HG03135 (cell line): ENCODE measurements around the gene ARHGAP32.
"Not testable (repeated sequence)": the region's sequence is repeated elsewhere in the genome, so short reads cannot be mapped to it uniquely, and the experiment has no call there.

Experiments
- ATAC-seq: cut with Tn5 transposase; IDR thresholded peaks from one replicate; pipeline ENCODE4 v1.9.1; 2021; ENCODE audit warnings: mild to moderate bottlenecking, moderate library complexity; ENCODE audit not compliant: unreplicated experiment

Gene ARHGAP32

DNA sequence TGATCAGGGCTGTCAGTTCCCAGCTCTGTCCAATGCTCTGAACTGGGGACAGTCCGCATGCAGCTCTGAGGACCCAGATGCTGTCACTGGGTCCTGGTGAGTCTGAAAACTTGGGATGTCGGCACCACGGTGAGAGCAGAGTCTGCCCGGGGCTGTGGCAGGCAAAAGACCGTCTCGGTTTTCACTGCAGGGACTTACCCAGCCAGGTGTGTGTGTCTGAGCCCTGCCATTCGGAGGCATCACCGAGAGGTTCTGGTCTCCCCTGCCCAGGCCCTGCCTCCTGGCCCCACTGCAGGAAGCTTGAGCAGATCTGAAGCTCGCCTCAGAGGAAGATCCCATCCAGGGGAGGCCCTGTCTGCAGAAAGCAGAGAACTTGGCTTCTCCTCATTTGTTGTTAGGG lies 254.6 kb downstream of the ARHGAP32 start:
- ATAC-seq: no peak

DNA sequence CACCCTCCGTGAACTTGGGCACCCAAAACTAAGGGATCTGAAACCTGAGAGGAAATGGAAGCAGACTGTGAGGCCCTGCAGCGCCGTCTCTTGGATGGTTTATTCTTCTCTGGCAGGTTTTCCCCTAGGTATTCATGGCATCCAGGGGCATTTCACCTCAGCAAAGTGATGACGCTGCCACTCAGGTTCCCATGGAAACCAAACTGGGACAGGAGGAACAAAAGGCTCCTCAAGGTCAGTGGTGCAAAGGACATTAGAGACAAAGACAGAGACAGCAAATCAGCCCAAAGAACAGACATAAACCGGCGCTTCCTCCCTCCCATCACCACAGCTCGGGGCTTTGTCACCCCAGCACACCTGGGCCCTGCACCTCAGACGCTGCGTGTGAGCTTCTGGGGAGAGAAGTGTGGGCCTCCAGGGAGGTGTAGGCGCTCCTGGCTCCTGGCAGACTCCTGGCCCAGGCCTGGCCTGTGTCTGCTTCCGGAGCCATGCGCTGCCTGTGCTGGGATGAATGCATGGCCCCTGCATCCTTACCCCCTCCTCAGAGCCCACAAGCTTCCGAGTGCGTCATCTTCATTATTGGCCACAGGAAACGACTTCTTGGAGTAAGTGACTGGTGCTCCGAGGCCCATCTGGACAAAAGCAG lies 255.4 kb downstream of the ARHGAP32 start:
- ATAC-seq: no peak

DNA sequence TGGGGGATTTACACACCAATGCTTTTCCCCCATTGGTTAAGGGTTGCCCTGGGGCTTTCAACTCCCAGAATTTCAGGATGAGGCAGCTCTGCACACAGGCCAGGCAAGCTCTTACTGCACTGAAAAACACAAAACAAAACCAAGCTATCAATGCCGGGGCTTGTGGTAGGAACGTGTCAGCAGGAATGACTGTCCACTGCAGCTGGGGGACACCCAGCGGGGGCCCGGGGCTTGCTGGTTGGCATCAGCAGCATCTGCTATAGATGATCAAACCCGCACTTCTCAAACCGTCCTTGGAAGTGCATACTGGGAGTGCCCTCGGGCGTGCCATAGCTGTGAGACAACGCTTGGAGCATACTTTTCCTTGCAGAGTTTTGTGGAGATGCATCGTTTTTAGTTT lies 257.2 kb downstream of the ARHGAP32 start:
- ATAC-seq: no peak

GRCh38 chr11:128934351-128934750 lies 257.8 kb downstream of the ARHGAP32 start:
- no peak for ATAC-seq

DNA sequence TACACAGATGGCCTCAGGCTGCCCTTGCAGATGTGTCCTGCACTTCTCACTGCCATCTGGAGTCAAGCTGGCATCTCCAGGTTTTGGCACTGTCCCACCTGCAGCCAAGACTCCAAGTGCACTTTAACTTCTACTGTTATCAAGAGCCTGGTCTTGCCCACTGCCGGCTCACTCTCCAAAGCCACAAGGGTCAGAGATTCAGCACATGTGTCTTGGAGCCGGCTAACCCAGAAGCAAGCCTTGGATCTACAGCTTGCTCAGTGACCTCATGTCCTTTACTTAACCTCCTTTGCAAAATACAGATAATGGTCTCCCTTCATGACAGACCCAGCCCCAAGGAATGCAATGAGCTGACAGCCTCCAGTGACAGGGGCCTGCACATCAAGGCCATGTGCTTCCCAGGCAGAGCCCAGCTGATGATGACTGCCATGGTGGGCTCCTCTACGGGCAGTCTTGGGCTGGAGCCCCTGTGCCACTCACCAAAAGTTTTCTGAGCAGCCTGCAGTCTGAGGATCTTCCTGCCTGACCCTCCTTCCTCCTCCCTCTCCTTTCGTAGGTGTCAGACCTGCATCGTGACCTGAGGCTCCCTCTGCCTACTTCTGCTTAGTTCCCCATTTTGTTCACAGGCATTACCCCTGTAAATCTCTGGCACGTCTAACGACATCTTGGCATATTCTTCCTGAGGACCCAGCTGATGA lies 258.5 kb downstream of the ARHGAP32 start:
- no peak for ATAC-seq

- no peak for ATAC-seq
Observed at GRCh38 chr11:128931668-128932067, 260.5 kb downstream of the ARHGAP32 start.

DNA sequence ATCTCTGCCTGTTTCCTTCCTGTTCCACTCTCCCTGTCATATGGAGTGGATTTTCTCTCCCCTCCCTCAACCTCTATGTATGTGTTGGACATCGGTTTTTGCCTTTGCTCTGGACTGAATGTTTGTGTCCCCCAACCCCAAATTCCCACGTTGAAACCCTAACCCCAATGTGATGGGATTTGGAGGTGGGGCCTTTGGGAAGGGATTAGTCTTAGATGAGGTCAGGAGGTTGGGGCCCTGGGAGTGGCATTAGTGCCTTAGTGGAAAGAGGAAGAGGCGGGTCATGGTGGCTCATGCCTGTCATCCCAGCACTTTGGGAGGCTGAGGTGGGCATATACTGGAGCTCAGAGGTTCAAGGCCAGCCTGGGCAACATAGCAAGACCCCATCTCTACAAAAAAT lies 261.1 kb downstream of the ARHGAP32 start:
- ATAC-seq: no peak

DNA sequence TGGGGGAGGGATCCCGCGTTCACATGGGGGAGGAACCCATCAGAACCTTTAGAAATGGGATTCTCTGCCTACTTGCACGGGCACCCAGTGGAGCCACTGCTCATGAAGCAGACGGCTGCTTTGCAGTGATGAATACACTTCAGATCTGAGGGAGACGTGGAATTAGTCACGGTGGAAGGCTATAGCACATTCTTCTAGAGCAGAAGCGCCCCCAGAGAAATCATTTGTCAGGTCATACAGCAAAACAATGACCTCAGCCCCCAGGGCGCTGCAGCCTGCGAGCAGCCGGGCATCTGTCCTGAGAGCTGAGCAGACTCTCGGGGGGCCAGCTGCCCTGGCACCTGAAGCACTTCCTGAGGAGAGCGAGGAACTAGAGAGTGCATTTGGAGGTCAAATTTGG lies 262.1 kb downstream of the ARHGAP32 start:
- ATAC-seq: no peak

DNA sequence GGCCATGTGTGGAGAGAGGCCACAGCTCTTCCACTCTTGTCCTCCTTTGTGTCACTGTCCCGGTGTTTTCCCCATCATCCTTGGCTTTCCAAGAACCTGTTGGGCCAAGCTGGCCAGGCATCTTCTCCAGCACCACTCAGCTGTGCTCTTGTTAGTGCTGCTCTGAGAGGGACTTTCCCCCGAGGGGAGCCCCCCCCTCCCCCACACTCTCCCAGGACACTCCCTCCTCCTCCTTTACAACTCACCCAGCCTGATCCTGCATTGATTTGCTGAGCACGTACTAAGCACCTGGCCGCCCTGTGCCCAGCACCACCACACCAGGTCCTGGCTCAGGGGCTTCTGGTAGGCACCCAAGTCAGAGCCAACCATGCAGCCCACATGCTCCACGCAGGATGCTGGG lies 262.7 kb downstream of the ARHGAP32 start:
- ATAC-seq: no peak

- ATAC-seq: peak; percentile 98
Observed at GRCh38 chr11:128928400-128928799, 263.7 kb downstream of the ARHGAP32 start.

DNA sequence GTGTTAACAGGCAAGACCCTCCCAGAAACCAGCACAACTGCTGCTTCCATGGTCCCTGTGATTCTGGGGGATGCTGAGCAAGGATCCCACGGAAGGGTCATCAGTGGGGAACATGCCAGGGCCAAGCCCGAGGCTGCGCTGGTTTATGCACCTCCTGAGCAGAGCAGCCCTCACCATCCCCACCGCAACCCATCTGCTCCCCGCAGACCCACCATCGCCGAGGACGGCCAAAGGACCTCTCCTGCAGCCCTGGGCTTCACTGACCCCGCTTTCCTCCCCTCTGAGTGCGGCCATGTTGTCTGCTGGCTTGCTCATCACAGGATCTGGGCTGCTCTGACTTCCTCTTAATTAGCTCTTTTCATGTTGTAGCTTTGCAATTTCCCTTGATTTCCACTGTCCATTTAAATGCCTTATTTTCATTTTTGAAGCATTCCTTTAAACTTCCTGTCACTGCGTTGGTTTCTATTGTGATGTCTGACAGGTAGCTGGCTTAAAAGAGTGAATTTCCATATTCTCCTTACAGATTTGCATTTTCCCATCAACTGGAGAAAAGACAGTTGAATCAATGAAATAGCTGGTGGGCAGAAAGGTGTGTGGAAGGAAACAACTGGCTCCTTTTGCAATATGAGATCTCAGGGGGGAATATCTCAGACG lies 264.3 kb downstream of the ARHGAP32 start:
- ATAC-seq: no peak

DNA sequence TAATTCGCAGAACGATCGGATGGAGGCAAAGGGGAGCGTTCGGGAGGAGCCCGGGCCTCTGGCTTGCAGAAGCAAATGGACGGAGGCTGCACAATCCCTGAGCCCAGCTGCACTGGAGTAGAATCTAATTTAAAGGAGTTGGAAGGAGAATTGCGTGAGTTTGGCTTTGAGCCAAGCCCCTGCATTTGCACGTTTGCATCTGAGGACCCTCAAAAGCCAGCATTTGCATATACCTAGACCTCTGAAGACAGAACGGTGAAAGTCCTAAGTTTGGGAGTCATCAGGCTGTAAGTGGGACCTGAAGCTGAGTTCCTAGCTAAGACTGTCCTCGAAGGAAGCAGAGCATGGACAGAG lies 265.0 kb downstream of the ARHGAP32 start:
- ATAC-seq: no peak

GRCh38 chr11:128926437-128927107 lies 265.6 kb downstream of the ARHGAP32 start:
- no peak for ATAC-seq

GRCh38 chr11:128926000-128926399 lies 266.1 kb downstream of the ARHGAP32 start:
- ATAC-seq: no peak

GRCh38 chr11:128925250-128925600 lies 266.9 kb downstream of the ARHGAP32 start:
- no peak for ATAC-seq

- ATAC-seq: no peak
Observed at GRCh38 chr11:128924510-128925249, 267.4 kb downstream of the ARHGAP32 start.

DNA sequence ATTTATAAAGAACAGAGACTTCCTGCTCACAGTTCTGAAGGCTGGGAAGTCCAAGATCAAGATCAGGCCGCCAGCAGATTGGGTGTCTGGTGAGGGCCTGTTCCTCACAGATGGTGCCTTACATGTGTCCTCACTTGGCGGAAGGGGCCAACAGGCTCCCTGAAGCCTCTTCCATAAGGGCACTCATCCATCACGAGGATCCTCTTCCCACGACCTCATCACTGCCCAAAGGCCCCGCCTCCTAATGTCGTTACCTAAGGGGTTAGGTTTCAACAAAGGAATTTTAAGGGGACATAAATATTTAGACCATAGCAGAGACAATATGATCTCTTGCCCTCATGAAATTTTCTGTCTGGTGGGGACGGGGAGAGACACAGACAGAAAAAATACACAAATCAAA lies 268.0 kb downstream of the ARHGAP32 start:
- no peak for ATAC-seq

DNA sequence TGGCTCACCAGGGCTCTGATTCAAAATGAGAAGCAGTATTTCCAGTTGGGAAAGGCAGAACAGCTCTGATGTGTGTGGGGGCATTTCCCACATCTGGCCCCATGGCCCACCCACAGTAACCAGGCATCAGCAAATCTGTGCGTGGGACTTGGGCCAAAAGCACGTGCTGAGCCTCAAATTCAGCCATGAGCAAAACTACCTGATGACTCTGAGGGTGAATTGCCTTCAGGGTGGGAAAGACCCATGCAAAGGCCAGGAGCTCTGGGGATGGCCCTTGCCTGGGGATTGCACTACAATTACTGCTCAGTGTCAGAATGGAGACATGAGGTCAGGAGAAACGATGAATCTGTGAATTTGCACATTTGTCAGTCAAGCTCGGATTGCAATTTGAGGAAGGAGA lies 270.3 kb downstream of the ARHGAP32 start:
- no peak for ATAC-seq

DNA sequence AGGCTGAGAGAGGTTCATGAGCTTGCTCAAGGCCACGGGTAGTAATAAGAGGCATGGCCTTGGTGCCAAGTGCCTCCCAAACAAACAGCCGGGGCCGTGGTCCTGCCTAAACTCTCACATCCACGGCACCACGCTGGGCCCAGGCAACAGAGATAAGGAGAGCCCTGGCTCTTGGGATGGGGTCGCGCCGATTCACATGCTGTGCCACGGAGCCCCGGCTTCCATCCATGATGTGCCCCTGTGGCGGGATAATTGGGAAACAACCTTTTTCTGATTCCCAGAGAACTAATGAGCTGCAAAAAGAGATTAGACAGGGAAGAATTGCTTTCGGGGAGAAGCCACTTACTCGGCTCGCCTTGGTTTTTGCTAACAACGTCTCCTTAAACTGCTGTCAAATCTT lies 271.5 kb downstream of the ARHGAP32 start:
- ATAC-seq: no peak

GRCh38 chr11:128919635-128920034 lies 272.5 kb downstream of the ARHGAP32 start:
- ATAC-seq: not testable (repeated sequence)

DNA sequence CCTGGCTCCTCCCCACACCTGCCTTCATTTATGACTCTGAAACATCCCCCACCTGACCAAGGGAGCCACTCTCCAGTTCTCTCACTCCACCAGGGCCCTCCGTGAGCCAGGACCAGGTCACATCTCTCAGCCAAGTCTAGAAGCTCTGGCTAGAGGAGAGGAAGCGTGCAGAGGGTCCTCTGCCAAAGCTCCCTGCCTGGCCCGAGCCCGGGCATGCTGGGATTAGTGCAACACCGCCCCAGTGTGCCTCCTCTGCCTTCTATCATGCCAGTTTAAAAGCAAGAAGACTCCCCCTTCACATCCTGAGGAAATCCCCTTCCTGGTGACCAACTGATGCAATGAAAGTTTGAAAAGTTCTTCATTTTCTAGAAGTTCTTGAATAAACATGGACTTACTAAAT lies 272.9 kb downstream of the ARHGAP32 start:
- ATAC-seq: no peak
